Liver (tissue), 9 donors: ENCODE data around the gene KHSRP. TPM values are rescaled to one million over a fixed set of nuclear protein-coding genes. Genes with fewer than 3 reads are reported as not detected.

Source experiments
- DNase-seq: peaks from one replicate; pipeline ENCODE4 v3.0.0-alpha.2; 2017; ENCODE audit warnings: low spot score
- H3K27ac ChIP-seq, 2 donors: one replicate each; pipeline ENCODE4 v1.7.0; 2013; ENCODE audit warnings: inconsistent platforms in 2 of 2, low read length in 2 of 2, control low read depth in 1 of 2, low read depth in 1 of 2, mild to moderate bottlenecking in 1 of 2
- H3K27me3 ChIP-seq, 4 donors: one replicate each; pipeline versions ENCODE4 v1.6.1 to v1.7.0; 2013; ENCODE audit warnings: low read length in 3 of 4, inconsistent platforms in 1 of 4, mild to moderate bottlenecking in 1 of 4, moderate library complexity in 1 of 4; ENCODE audit not compliant: control insufficient read depth in 4 of 4, insufficient read depth in 4 of 4
- H3K36me3 ChIP-seq, 4 donors: one replicate each; pipeline versions ENCODE4 v1.6.1 to v1.7.0; 2013; ENCODE audit warnings: low read length in 3 of 4, mild to moderate bottlenecking in 3 of 4, low read depth in 1 of 4, moderate library complexity in 1 of 4; ENCODE audit not compliant: control insufficient read depth in 4 of 4, insufficient read depth in 3 of 4
- H3K4me1 ChIP-seq, 4 donors: one replicate each; pipeline versions ENCODE4 v1.6.1 to v1.7.0; 2013; ENCODE audit warnings: low read length in 3 of 4, mild to moderate bottlenecking in 3 of 4, moderate library complexity in 1 of 4; ENCODE audit not compliant: control insufficient read depth in 4 of 4, insufficient read depth in 4 of 4
- H3K4me3 ChIP-seq, 3 donors: one replicate each; pipeline versions ENCODE4 v1.6.1 to v1.7.0; 2013; ENCODE audit warnings: low read length in 3 of 3, control low read depth in 1 of 3, low read depth in 1 of 3, mild to moderate bottlenecking in 1 of 3
- H3K9ac ChIP-seq, 2 donors: one replicate each; pipeline ENCODE4 v1.7.0; 2013; ENCODE audit warnings: low read length in 2 of 2, mild to moderate bottlenecking in 2 of 2, moderate library complexity in 2 of 2, control low read depth in 1 of 2, low read depth in 1 of 2
- H3K9me3 ChIP-seq, 4 donors: one replicate each; pipeline versions ENCODE4 v1.6.1 to v1.7.0; 2013; ENCODE audit warnings: low read length in 3 of 4; ENCODE audit not compliant: control insufficient read depth in 4 of 4
- ATF3 ChIP-seq: IDR thresholded peaks from 2 replicates; pipeline ENCODE4 v1.6.1; 2016; ENCODE audit warnings: antibody characterized with exemption
- CTCF ChIP-seq: fragments of 150-350 bp; IDR thresholded peaks from 2 replicates; pipeline ENCODE4 v1.5.1; 2017; ENCODE audit warnings: improper control_type of control experiment, low read depth, low read length; ENCODE audit not compliant: missing input control
- EGR1 ChIP-seq, 2 donors: IDR thresholded peaks; 2 replicates each; pipeline ENCODE4 v1.6.1; 2016 to 2018; ENCODE audit warnings: antibody characterized with exemption in 2 of 2, low read depth in 2 of 2
- FOXA1 ChIP-seq: IDR thresholded peaks from 2 replicates; pipeline ENCODE4 v1.6.1; 2016; ENCODE audit warnings: antibody characterized with exemption
- FOXA2 ChIP-seq: IDR thresholded peaks from 2 replicates; pipeline ENCODE4 v1.6.1; 2016; ENCODE audit warnings: antibody characterized with exemption
- GABPA ChIP-seq, 2 donors: IDR thresholded peaks in 1 of 2; conservative IDR thresholded peaks in 1 of 2; 2 replicates each; pipeline ENCODE4 v1.6.1; 2016; ENCODE audit warnings: antibody characterized with exemption in 2 of 2, mild to moderate bottlenecking in 1 of 2, moderate library complexity in 1 of 2
- HNF4A ChIP-seq, 2 donors: conservative IDR thresholded peaks; 2 replicates each; pipeline ENCODE4 v1.6.1; 2016; ENCODE audit warnings: antibody characterized with exemption in 2 of 2, mild to moderate bottlenecking in 2 of 2
- HNF4G ChIP-seq: IDR thresholded peaks from 2 replicates; pipeline ENCODE4 v1.6.1; 2016; ENCODE audit warnings: antibody characterized with exemption
- JUND ChIP-seq, 2 donors: IDR thresholded peaks; 2 replicates each; pipeline ENCODE4 v1.6.1; 2016; ENCODE audit warnings: antibody characterized with exemption in 2 of 2
- MAX ChIP-seq: IDR thresholded peaks from 2 replicates; pipeline ENCODE4 v1.6.1; 2016; ENCODE audit warnings: antibody characterized with exemption
- NR2F2 ChIP-seq: IDR thresholded peaks from 2 replicates; pipeline ENCODE4 v1.6.1; 2016; ENCODE audit warnings: antibody characterized with exemption
- RAD21 ChIP-seq, 2 donors: IDR thresholded peaks; 2 replicates each; pipeline ENCODE4 v1.6.1; 2016; ENCODE audit warnings: antibody characterized with exemption in 2 of 2, mild to moderate bottlenecking in 2 of 2
- REST ChIP-seq: IDR thresholded peaks from 2 replicates; pipeline ENCODE4 v1.6.1; 2016; ENCODE audit warnings: antibody characterized with exemption, mild to moderate bottlenecking
- RXRA ChIP-seq, 2 donors: IDR thresholded peaks; 2 replicates each; pipeline ENCODE4 v1.6.1; 2017 to 2018; ENCODE audit warnings: antibody characterized with exemption in 2 of 2, mild to moderate bottlenecking in 1 of 2
- SP1 ChIP-seq: IDR thresholded peaks from 2 replicates; pipeline ENCODE4 v1.6.1; 2018; ENCODE audit warnings: antibody characterized with exemption, mild to moderate bottlenecking
- TAF1 ChIP-seq: conservative IDR thresholded peaks from 2 replicates; pipeline ENCODE4 v1.6.1; 2016; ENCODE audit warnings: antibody characterized with exemption, mild to moderate bottlenecking
- YY1 ChIP-seq: IDR thresholded peaks from 2 replicates; pipeline ENCODE4 v1.6.1; 2016; ENCODE audit warnings: antibody characterized with exemption, mild to moderate bottlenecking
- ZBTB33 ChIP-seq: IDR thresholded peaks from 2 replicates; pipeline ENCODE4 v1.6.1; 2016; ENCODE audit warnings: antibody characterized with exemption
- WGBS: extraction: QIAGEN DNeasy Blood & Tissue Kit; methylation state at CpG from one replicate; pipeline ENCODE4 v1.1.7; 2013; 5-methylcytosine and 5-hydroxymethylcytosine counted together
- polyA plus RNA-seq, 2 donors: library from polyadenylated mRNA; stranded (reverse) in 1 of 2; unstranded in 1 of 2; fragments of 200-250 nt in 1 of 2; fragments of >200 nt in 1 of 2; fragmentation: Nextera tagmentation in 1 of 2; extraction: Ambion mirVana in 1 of 2; gene quantifications; one replicate each; pipeline versions ENCODE4 v1.2.1 to v1.2.3, GENCODE V29; 2013 to 2015
- total RNA-seq, 2 donors: library from RNA; depleted of rRNA; stranded (reverse); fragments of >200 nt; gene quantifications; one replicate each; pipeline ENCODE4 v1.2.3, GENCODE V29; 2014
- donor health status: healthy.
- donor health status: healthy.
- donor health status: healthy.
- donor health status: healthy.
- donor health status: healthy.

The KHSRP gene
- total and polyA plus RNA-seq, 4 donors = 8.0 to 132 (median 66.1) TPM

- no peaks in the 10 kb centered on the region for H3K4me1 ChIP-seq
- TF ChIP-seq GABPA (IDR thresholded peaks at IDR 0.05 in 1 of 2, conservative IDR thresholded peaks at IDR 0.05 in 1 of 2) (no peak), SP1 (no peak), ZBTB33 (no peak), RAD21 (IDR thresholded peaks at IDR 0.05) (no peak), MAX (no peak), JUND (IDR thresholded peaks at IDR 0.05) (no peak), HNF4G (no peak), EGR1 (IDR thresholded peaks at IDR 0.05; ENCODE audit: low read depth in 2 of 2) (no peak), REST (no peak), FOXA2 (no peak), HNF4A (conservative IDR thresholded peaks at IDR 0.05) (no peak), ATF3 (no peak), TAF1 (no peak), CTCF (no peak), FOXA1 (no peak), YY1 (no peak), RXRA (IDR thresholded peaks at IDR 0.05) (no peak), NR2F2 (no peak)
Observed at GRCh38 chr19:6446452-6446851, 21.8 kb upstream of the KHSRP start.

More at GRCh38 chr19:6446452-6446851, 21.8 kb upstream of the KHSRP start:
- H3K27me3 ChIP-seq = no peaks in the 10 kb centered on the region
- H3K4me3 ChIP-seq = no peak overlapping the region
- H3K9ac ChIP-seq = no peak overlapping the region
- WGBS = 96% methylated on average over 3 of the region's 3 CpGs
- H3K9me3 ChIP-seq = no peaks in the 10 kb centered on the region
- no peak for DNase-seq
- no peak overlapping the region for H3K27ac ChIP-seq
- H3K36me3 ChIP-seq = peaks cover 3 to 23% (median 8%) of the 10 kb centered on the region in 4 donors
